ENCODE measurements around the gene FFAR3. TPM values are rescaled to one million over a fixed set of nuclear protein-coding genes. Genes with fewer than 3 reads are reported as not detected.
A peak's percentile ranks its signal among the peaks of the same experiment; 100 is the strongest.

The FFAR3 gene
- total and polyA plus RNA-seq, 2 of the 13 experiments (the other 11 are each of a cell fraction or from before 2014, with no cell fraction given), result not detected

- Histone ChIP-seq H3K4me2 (ENCODE audit: low read depth, low read length) (peak overlapping the region; percentile 71), H3K27me3 (ENCODE audit: control insufficient read depth in 1 of 2, insufficient read depth in 2 of 2, low read length in 2 of 2) (no peaks in the 10 kb centered on the region), H3K4me3 (replicated peaks in 1 of 3; ENCODE audit: insufficient read depth in 1 of 3, low read depth in 2 of 3, low read length in 3 of 3) (no peak overlapping the region; a peak in 1 of 6 replicates), H3K36me3 (replicated peaks in 1 of 2; ENCODE audit: control insufficient read depth in 1 of 2, insufficient read depth in 2 of 2, low read length in 2 of 2) (no peaks in the 10 kb centered on the region), H3K9me3 (ENCODE audit: low read length) (no peaks in the 10 kb centered on the region), H3K4me1 (ENCODE audit: insufficient read depth, low read length) (peaks cover 69% of the 10 kb centered on the region), H3K9ac (ENCODE audit: insufficient read depth, low read depth, low read length) (peak overlapping the region; percentile 52), H3K27ac (ENCODE audit: extremely low read length, insufficient read depth, low read length) (peak overlapping the region; percentile 78), H4K20me1 (ENCODE audit: insufficient read depth, low read length) (no peaks in the 10 kb centered on the region), H2AFZ (ENCODE audit: low read length) (peak overlapping the region; percentile 30), H3K79me2 (ENCODE audit: insufficient read depth, low read length) (no peaks in the 10 kb centered on the region)
- no TSS peak for BruUV-seq (replicated peaks)
- peak; percentile 39 for DNase-seq (ENCODE audit: low spot score)
- intact Hi-C loops (cut with micrococcal nuclease; ENCODE audit: unreplicated experiment) (no loop called here), in situ Hi-C loops (cut with HindIII; ENCODE audit: extremely low pct_ligation_motif_present, low pct_unique_long_range_greater_than_20kb) (no loop called here)
- ATAC-seq, result peak; percentile 2; the same call in 1 of the 3 replicates
- peak; percentile 77 for FAIRE-seq
- WGBS (ENCODE audit: low lambda C conversion rate), result 58% methylated on average over 7 of the region's 7 CpGs
- ChIA-PET CTCF (ENCODE audit: low intra/inter-chr PET ratio, low total read pairs) (no interaction called here), POLR2A (interaction anchor here (2.6 kb wide), 1 partner anchor 9 kb away, joined by 16 read pairs; no protein-coding TSS in a partner anchor)
- TF ChIP-seq AGO2 (optimal IDR thresholded peaks at IDR 0.05; ENCODE audit: low read depth, low read length) (no peak), GZF1 (CRISPR knock-in tag; IDR thresholded peaks at IDR 0.05) (no peak), KDM5B (CRISPR knock-in tag; IDR thresholded peaks at IDR 0.05; ENCODE audit: borderline replicate concordance) (0 out of 2 replicates have a peak, but pooled peaks have one; percentile 56), ZNF747 (CRISPR knock-in tag; IDR thresholded peaks at IDR 0.05; ENCODE audit: borderline replicate concordance) (no peak), HES4 (CRISPR knock-in tag; IDR thresholded peaks at IDR 0.05; ENCODE audit: borderline replicate concordance) (no peak), ZFX (CRISPR knock-in tag; IDR thresholded peaks at IDR 0.05; ENCODE audit: low read depth) (0 out of 2 replicates have a peak, but pooled peaks have one; percentile 51), ZNF772 (CRISPR knock-in tag; IDR thresholded peaks at IDR 0.05) (no peak), ZNF407 (CRISPR knock-in tag; IDR thresholded peaks at IDR 0.05; ENCODE audit: not compliant biosample characterization) (no peak), FOSL1 (CRISPR knock-in tag; IDR thresholded peaks at IDR 0.05; ENCODE audit: borderline replicate concordance) (no peak), SP2 (CRISPR knock-in tag; IDR thresholded peaks at IDR 0.05) (no peak), UBTF (CRISPR knock-in tag; IDR thresholded peaks at IDR 0.05) (0 out of 2 replicates have a peak, but pooled peaks have one; percentile 21), MYC (CRISPR knock-in tag; IDR thresholded peaks at IDR 0.05; ENCODE audit: borderline replicate concordance) (no peak), ZNF282 (IDR thresholded peaks at IDR 0.05; ENCODE audit: partially characterized antibody) (no peak)
Observed at GRCh38 chr19:35317464-35318043, 40.7 kb upstream of the FFAR3 start.
